ENCODE data around the gene HDAC7. TPM values are rescaled to one million over a fixed set of nuclear protein-coding genes. Genes with fewer than 3 reads are reported as not detected.

The HDAC7 gene
- total and polyA plus RNA-seq, 5 donors from 2014 or later, result 14.0 to 163 (median 15.4) TPM

- Histone ChIP-seq H3K4me1 (ENCODE audit: control insufficient read depth, insufficient read depth, low read length, poor library complexity, severe bottlenecking) (no peaks in the 10 kb centered on the region), H3K4me3 (ENCODE audit: low read depth, low read length) (no peak overlapping the region), H3K36me3 (ENCODE audit: control insufficient read depth, insufficient read depth, low read length) (no peaks in the 10 kb centered on the region), H3K9me3 (ENCODE audit: control insufficient read depth in 2 of 2, low read length in 2 of 2) (no peaks in the 10 kb centered on the region), H3K27me3 (ENCODE audit: control insufficient read depth, insufficient read depth, low read length) (no peaks in the 10 kb centered on the region), H3K27ac (ENCODE audit: insufficient read depth, low read length, poor library complexity, severe bottlenecking) (no peak overlapping the region)
- Mint-ChIP-seq H3K27me3 (no peaks in the 10 kb centered on the region), H3K4me3 (no peak overlapping the region), H3K9me3 (no peaks in the 10 kb centered on the region), H3K27ac (no peak overlapping the region), H3K36me3 (peaks cover 2% of the 10 kb centered on the region), H3K4me1 (peaks cover 10 to 19% (median 16%) of the 10 kb centered on the region in 4 donors)
- ATAC-seq (ENCODE audit: low read depth in 2 of 2) (no peak), DNase-seq (no peak)
Measured at GRCh38 chr12:47862881-47863280, 43.2 kb upstream of the HDAC7 start.

- H3K4me1 Mint-ChIP-seq, result peaks cover 8 to 19% (median 14%) of the 10 kb centered on the region in 4 donors
- H3K4me1 ChIP-seq (ENCODE audit: control insufficient read depth, insufficient read depth, low read length, poor library complexity, severe bottlenecking), result no peaks in the 10 kb centered on the region
- H3K36me3 ChIP-seq (ENCODE audit: control insufficient read depth, insufficient read depth, low read length), result no peaks in the 10 kb centered on the region
- peaks cover 5% of the 10 kb centered on the region for H3K36me3 Mint-ChIP-seq
- no peak overlapping the region for H3K4me3 Mint-ChIP-seq
- no peak overlapping the region for H3K27ac Mint-ChIP-seq
- no peaks in the 10 kb centered on the region for H3K9me3 ChIP-seq (ENCODE audit: control insufficient read depth in 2 of 2, low read length in 2 of 2)
- H3K27ac ChIP-seq (ENCODE audit: insufficient read depth, low read length, poor library complexity, severe bottlenecking), result no peak overlapping the region
- H3K27me3 ChIP-seq (ENCODE audit: control insufficient read depth, insufficient read depth, low read length), result no peaks in the 10 kb centered on the region
- no peak for ATAC-seq (ENCODE audit: low read depth in 2 of 2)
- H3K9me3 Mint-ChIP-seq, result no peaks in the 10 kb centered on the region
- no peak overlapping the region for H3K4me3 ChIP-seq (ENCODE audit: low read depth, low read length)
- no peak for DNase-seq
- no peaks in the 10 kb centered on the region for H3K27me3 Mint-ChIP-seq
Measured at GRCh38 chr12:47862167-47862750, 42.6 kb upstream of the HDAC7 start.

- Histone ChIP-seq H3K27ac (ENCODE audit: insufficient read depth, low read length, poor library complexity, severe bottlenecking) (no peak overlapping the region), H3K4me3 (ENCODE audit: low read depth, low read length) (no peak overlapping the region), H3K4me1 (ENCODE audit: control insufficient read depth, insufficient read depth, low read length, poor library complexity, severe bottlenecking) (no peaks in the 10 kb centered on the region), H3K27me3 (ENCODE audit: control insufficient read depth, insufficient read depth, low read length) (no peaks in the 10 kb centered on the region), H3K36me3 (ENCODE audit: control insufficient read depth, insufficient read depth, low read length) (no peaks in the 10 kb centered on the region), H3K9me3 (ENCODE audit: control insufficient read depth in 2 of 2, low read length in 2 of 2) (no peaks in the 10 kb centered on the region)
- ATAC-seq (ENCODE audit: low read depth in 2 of 2) (no peak), DNase-seq (no peak)
- Mint-ChIP-seq H3K9me3 (no peaks in the 10 kb centered on the region), H3K4me1 (peaks cover 8 to 19% (median 14%) of the 10 kb centered on the region in 4 donors), H3K36me3 (peaks cover 5% of the 10 kb centered on the region), H3K27ac (peak overlapping the region in 2 of 3 donors; percentile 7 to 85), H3K27me3 (no peaks in the 10 kb centered on the region), H3K4me3 (no peak overlapping the region)
Measured at GRCh38 chr12:47860873-47861272, 41.2 kb upstream of the HDAC7 start.

- Mint-ChIP-seq H3K36me3 (peaks cover 5% of the 10 kb centered on the region), H3K9me3 (no peaks in the 10 kb centered on the region), H3K27me3 (no peaks in the 10 kb centered on the region), H3K27ac (peak overlapping the region in 2 of 3 donors; percentile 7 to 85), H3K4me3 (no peak overlapping the region), H3K4me1 (peaks cover 8 to 19% (median 14%) of the 10 kb centered on the region in 4 donors)
- ATAC-seq (ENCODE audit: low read depth in 2 of 2) (no peak), DNase-seq (no peak)
- H3K36me3 ChIP-seq (ENCODE audit: control insufficient read depth, insufficient read depth, low read length), result no peaks in the 10 kb centered on the region
- H3K9me3 ChIP-seq (ENCODE audit: control insufficient read depth in 2 of 2, low read length in 2 of 2), result no peaks in the 10 kb centered on the region
- H3K4me1 ChIP-seq (ENCODE audit: control insufficient read depth, insufficient read depth, low read length, poor library complexity, severe bottlenecking), result no peaks in the 10 kb centered on the region
- no peak overlapping the region for H3K27ac ChIP-seq (ENCODE audit: insufficient read depth, low read length, poor library complexity, severe bottlenecking)
- no peak overlapping the region for H3K4me3 ChIP-seq (ENCODE audit: low read depth, low read length)
- no peaks in the 10 kb centered on the region for H3K27me3 ChIP-seq (ENCODE audit: control insufficient read depth, insufficient read depth, low read length)
Measured at GRCh38 chr12:47860279-47860841, 40.7 kb upstream of the HDAC7 start.

GRCh38 chr12:47858511-47859266, 39.0 kb upstream of the HDAC7 start:
- H3K27ac Mint-ChIP-seq, result peak overlapping the region in 1 of 3 donors; percentile 42
- no peaks in the 10 kb centered on the region for H3K4me1 ChIP-seq (ENCODE audit: control insufficient read depth, insufficient read depth, low read length, poor library complexity, severe bottlenecking)
- no peaks in the 10 kb centered on the region for H3K9me3 Mint-ChIP-seq
- H3K27ac ChIP-seq (ENCODE audit: insufficient read depth, low read length, poor library complexity, severe bottlenecking), result no peak overlapping the region
- H3K36me3 Mint-ChIP-seq, result peaks cover 5% of the 10 kb centered on the region
- DNase-seq, result no peak
- H3K4me3 Mint-ChIP-seq, result no peak overlapping the region
- H3K4me3 ChIP-seq (ENCODE audit: low read depth, low read length), result no peak overlapping the region
- no peaks in the 10 kb centered on the region for H3K27me3 Mint-ChIP-seq
- no peaks in the 10 kb centered on the region for H3K9me3 ChIP-seq (ENCODE audit: control insufficient read depth in 2 of 2, low read length in 2 of 2)
- peaks cover 8 to 19% (median 14%) of the 10 kb centered on the region in 4 donors for H3K4me1 Mint-ChIP-seq
- no peak for ATAC-seq (ENCODE audit: low read depth in 2 of 2)
- no peaks in the 10 kb centered on the region for H3K36me3 ChIP-seq (ENCODE audit: control insufficient read depth, insufficient read depth, low read length)
- no peaks in the 10 kb centered on the region for H3K27me3 ChIP-seq (ENCODE audit: control insufficient read depth, insufficient read depth, low read length)

GRCh38 chr12:47856721-47857575, 37.2 kb upstream of the HDAC7 start:
- Mint-ChIP-seq H3K9me3 (no peaks in the 10 kb centered on the region), H3K4me3 (no peak overlapping the region), H3K27ac (no peak overlapping the region), H3K27me3 (no peaks in the 10 kb centered on the region), H3K4me1 (peaks cover 8 to 17% (median 14%) of the 10 kb centered on the region in 4 donors), H3K36me3 (peaks cover 5% of the 10 kb centered on the region)
- DNase-seq (no peak), ATAC-seq (ENCODE audit: low read depth in 2 of 2) (no peak)
- Histone ChIP-seq H3K4me3 (ENCODE audit: low read depth, low read length) (no peak overlapping the region), H3K27ac (ENCODE audit: insufficient read depth, low read length, poor library complexity, severe bottlenecking) (no peak overlapping the region), H3K4me1 (ENCODE audit: control insufficient read depth, insufficient read depth, low read length, poor library complexity, severe bottlenecking) (no peaks in the 10 kb centered on the region), H3K9me3 (ENCODE audit: control insufficient read depth in 2 of 2, low read length in 2 of 2) (no peaks in the 10 kb centered on the region), H3K27me3 (ENCODE audit: control insufficient read depth, insufficient read depth, low read length) (no peaks in the 10 kb centered on the region), H3K36me3 (ENCODE audit: control insufficient read depth, insufficient read depth, low read length) (no peaks in the 10 kb centered on the region)

GRCh38 chr12:47856094-47856493, 36.4 kb upstream of the HDAC7 start:
- H3K9me3 ChIP-seq (ENCODE audit: control insufficient read depth in 2 of 2, low read length in 2 of 2), result no peaks in the 10 kb centered on the region
- no peak for DNase-seq
- H3K9me3 Mint-ChIP-seq, result no peaks in the 10 kb centered on the region
- ATAC-seq (ENCODE audit: low read depth in 2 of 2), result no peak
- no peaks in the 10 kb centered on the region for H3K27me3 Mint-ChIP-seq
- no peak overlapping the region for H3K4me3 Mint-ChIP-seq
- no peaks in the 10 kb centered on the region for H3K36me3 ChIP-seq (ENCODE audit: control insufficient read depth, insufficient read depth, low read length)
- H3K27me3 ChIP-seq (ENCODE audit: control insufficient read depth, insufficient read depth, low read length), result no peaks in the 10 kb centered on the region
- H3K27ac Mint-ChIP-seq, result no peak overlapping the region
- H3K4me1 ChIP-seq (ENCODE audit: control insufficient read depth, insufficient read depth, low read length, poor library complexity, severe bottlenecking), result no peaks in the 10 kb centered on the region
- peaks cover 5% of the 10 kb centered on the region for H3K36me3 Mint-ChIP-seq
- H3K4me3 ChIP-seq (ENCODE audit: low read depth, low read length), result no peak overlapping the region
- no peak overlapping the region for H3K27ac ChIP-seq (ENCODE audit: insufficient read depth, low read length, poor library complexity, severe bottlenecking)
- peaks cover 10 to 14% (median 13%) of the 10 kb centered on the region in 4 donors for H3K4me1 Mint-ChIP-seq
